OCI-LY7 (cell line): ENCODE measurements around the gene TNC.

Experiments used
- EZH2phosphoT487 ChIP-seq: fragments of 200-600 bp; sonication (generic); IDR thresholded peaks from 2 replicates; pipeline ENCODE4 v1.6.1; 2018; ENCODE audit warnings: low read depth, borderline replicate concordance, mild to moderate bottlenecking, mixed run types, antibody characterized with exemption, low read length, moderate library complexity, mixed read lengths
- TF ChIP-seq, protein P1 (sequence below): fragments of 200-600 bp; sonication (generic); conservative IDR thresholded peaks from 2 replicates; pipeline ENCODE4 v1.5.1; 2014; ENCODE audit warnings: mild to moderate bottlenecking, antibody characterized with exemption, low read length, moderate library complexity, mixed read lengths

- TF ChIP-seq, protein P1, sequence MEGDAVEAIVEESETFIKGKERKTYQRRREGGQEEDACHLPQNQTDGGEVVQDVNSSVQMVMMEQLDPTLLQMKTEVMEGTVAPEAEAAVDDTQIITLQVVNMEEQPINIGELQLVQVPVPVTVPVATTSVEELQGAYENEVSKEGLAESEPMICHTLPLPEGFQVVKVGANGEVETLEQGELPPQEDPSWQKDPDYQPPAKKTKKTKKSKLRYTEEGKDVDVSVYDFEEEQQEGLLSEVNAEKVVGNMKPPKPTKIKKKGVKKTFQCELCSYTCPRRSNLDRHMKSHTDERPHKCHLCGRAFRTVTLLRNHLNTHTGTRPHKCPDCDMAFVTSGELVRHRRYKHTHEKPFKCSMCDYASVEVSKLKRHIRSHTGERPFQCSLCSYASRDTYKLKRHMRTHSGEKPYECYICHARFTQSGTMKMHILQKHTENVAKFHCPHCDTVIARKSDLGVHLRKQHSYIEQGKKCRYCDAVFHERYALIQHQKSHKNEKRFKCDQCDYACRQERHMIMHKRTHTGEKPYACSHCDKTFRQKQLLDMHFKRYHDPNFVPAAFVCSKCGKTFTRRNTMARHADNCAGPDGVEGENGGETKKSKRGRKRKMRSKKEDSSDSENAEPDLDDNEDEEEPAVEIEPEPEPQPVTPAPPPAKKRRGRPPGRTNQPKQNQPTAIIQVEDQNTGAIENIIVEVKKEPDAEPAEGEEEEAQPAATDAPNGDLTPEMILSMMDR = no peak
- TF ChIP-seq EZH2phosphoT487 = no peak
These were observed 122.2 kb downstream of the TNC start for GRCh38 chr9:114995681-114996221.
